HL-60 (cell line): ENCODE data around the gene FOXJ3.

Source experiments
- DNase-seq, 2 experiments: peaks; one replicate each; pipeline ENCODE4 v3.0.0-alpha.2; 2010 to 2020; ENCODE audit warnings: low read depth in 1 of 2, low spot score in 1 of 2
- H3K27ac ChIP-seq: fragments of 250-450 bp; sonication (Bioruptor Pico); replicated peaks from 2 replicates; pipeline ENCODE4 v1.5.1; 2020; ENCODE audit warnings: mild to moderate bottlenecking, moderate library complexity
- H3K27me3 ChIP-seq: fragments of 250-450 bp; sonication (Bioruptor Pico); 2 replicates; pipeline ENCODE4 v1.5.1; 2021; ENCODE audit warnings: mild to moderate bottlenecking, moderate library complexity; ENCODE audit not compliant: insufficient read depth, poor library complexity, severe bottlenecking
- H3K4me3 ChIP-seq: replicated peaks from 2 replicates; pipeline ENCODE4 v1.5.1; 2011; ENCODE audit warnings: mild to moderate bottlenecking, control low read depth, low read length; ENCODE audit not compliant: insufficient read depth
- GABPA ChIP-seq: IDR thresholded peaks from 2 replicates; pipeline ENCODE4 v1.6.1; 2012; ENCODE audit warnings: low read depth
- POLR2AphosphoS5 ChIP-seq: IDR thresholded peaks from 2 replicates; pipeline ENCODE4 v1.6.1; 2012; ENCODE audit warnings: low read depth
- SPI1 ChIP-seq: IDR thresholded peaks from 2 replicates; pipeline ENCODE4 v1.6.1; 2012; ENCODE audit warnings: low read depth, mild to moderate bottlenecking, borderline replicate concordance
- TF ChIP-seq, protein P1 (sequence below): IDR thresholded peaks from 2 replicates; pipeline ENCODE4 v1.6.1; 2012; ENCODE audit warnings: low read depth; ENCODE audit not compliant: insufficient replicate concordance
- TF ChIP-seq, protein P2 (sequence below): IDR thresholded peaks from one replicate; pipeline ENCODE4 v1.5.1; 2011; ENCODE audit warnings: low read length, control low read depth, inconsistent platforms; ENCODE audit not compliant: insufficient read depth

FOXJ3 gene

DNA sequence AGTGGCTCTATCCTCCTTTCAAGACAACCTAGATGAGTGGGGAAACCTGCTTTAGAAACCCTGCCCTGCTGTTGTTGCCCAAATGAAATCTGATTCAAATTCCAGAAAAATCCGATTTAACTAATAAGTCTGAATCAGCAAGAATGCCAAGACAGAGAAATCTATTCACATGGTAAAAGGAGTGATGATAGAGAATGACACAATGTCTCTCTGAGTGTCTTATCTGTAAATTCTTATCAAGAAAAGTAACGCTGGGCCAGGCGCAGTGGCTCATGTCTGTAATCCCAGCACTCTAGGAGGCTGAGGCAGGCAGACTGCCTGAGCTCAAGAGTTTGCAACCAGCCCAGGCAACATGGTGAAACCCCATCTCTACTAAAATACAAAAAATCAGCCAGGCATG, 156.8 kb downstream of the FOXJ3 start:
- H3K4me3 ChIP-seq: no peak overlapping the region
- TF ChIP-seq POLR2AphosphoS5 (no peak), SPI1 (no peak), GABPA (no peak)
- TF ChIP-seq, protein P1, sequence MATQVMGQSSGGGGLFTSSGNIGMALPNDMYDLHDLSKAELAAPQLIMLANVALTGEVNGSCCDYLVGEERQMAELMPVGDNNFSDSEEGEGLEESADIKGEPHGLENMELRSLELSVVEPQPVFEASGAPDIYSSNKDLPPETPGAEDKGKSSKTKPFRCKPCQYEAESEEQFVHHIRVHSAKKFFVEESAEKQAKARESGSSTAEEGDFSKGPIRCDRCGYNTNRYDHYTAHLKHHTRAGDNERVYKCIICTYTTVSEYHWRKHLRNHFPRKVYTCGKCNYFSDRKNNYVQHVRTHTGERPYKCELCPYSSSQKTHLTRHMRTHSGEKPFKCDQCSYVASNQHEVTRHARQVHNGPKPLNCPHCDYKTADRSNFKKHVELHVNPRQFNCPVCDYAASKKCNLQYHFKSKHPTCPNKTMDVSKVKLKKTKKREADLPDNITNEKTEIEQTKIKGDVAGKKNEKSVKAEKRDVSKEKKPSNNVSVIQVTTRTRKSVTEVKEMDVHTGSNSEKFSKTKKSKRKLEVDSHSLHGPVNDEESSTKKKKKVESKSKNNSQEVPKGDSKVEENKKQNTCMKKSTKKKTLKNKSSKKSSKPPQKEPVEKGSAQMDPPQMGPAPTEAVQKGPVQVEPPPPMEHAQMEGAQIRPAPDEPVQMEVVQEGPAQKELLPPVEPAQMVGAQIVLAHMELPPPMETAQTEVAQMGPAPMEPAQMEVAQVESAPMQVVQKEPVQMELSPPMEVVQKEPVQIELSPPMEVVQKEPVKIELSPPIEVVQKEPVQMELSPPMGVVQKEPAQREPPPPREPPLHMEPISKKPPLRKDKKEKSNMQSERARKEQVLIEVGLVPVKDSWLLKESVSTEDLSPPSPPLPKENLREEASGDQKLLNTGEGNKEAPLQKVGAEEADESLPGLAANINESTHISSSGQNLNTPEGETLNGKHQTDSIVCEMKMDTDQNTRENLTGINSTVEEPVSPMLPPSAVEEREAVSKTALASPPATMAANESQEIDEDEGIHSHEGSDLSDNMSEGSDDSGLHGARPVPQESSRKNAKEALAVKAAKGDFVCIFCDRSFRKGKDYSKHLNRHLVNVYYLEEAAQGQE: no peak
- TF ChIP-seq, protein P2, sequence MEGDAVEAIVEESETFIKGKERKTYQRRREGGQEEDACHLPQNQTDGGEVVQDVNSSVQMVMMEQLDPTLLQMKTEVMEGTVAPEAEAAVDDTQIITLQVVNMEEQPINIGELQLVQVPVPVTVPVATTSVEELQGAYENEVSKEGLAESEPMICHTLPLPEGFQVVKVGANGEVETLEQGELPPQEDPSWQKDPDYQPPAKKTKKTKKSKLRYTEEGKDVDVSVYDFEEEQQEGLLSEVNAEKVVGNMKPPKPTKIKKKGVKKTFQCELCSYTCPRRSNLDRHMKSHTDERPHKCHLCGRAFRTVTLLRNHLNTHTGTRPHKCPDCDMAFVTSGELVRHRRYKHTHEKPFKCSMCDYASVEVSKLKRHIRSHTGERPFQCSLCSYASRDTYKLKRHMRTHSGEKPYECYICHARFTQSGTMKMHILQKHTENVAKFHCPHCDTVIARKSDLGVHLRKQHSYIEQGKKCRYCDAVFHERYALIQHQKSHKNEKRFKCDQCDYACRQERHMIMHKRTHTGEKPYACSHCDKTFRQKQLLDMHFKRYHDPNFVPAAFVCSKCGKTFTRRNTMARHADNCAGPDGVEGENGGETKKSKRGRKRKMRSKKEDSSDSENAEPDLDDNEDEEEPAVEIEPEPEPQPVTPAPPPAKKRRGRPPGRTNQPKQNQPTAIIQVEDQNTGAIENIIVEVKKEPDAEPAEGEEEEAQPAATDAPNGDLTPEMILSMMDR: no peak
- no peak overlapping the region for H3K27ac ChIP-seq
- H3K27me3 ChIP-seq: no peaks in the 10 kb centered on the region
- DNase-seq: no peak

DNA sequence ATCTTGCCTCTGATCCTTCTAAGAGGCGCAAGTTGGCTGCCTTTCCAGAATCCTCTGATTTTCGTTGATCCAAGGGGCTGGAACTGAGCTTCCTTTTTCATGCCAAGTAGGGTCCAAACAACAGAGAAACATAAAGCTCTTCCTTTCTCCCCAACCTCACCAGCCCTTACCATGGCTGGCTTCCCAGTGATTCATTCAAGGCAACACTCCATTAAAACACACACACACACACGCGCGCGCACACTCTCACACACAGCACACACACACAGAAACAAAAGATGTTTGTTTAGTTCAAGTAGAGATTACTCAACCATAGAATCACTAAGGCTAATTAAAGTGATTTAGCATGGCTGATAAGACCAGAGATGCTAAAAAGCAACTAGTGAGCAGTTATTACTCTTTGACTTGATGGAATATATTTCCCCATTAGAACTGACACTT, 157.5 kb downstream of the FOXJ3 start:
- no peak for DNase-seq
- no peaks in the 10 kb centered on the region for H3K27me3 ChIP-seq
- no peak for TF ChIP-seq GABPA
- TF ChIP-seq, protein P2: no peak
- no peak for TF ChIP-seq SPI1
- no peak for TF ChIP-seq POLR2AphosphoS5
- TF ChIP-seq, protein P1: no peak
- no peak overlapping the region for H3K4me3 ChIP-seq
- H3K27ac ChIP-seq: no peak overlapping the region

DNA sequence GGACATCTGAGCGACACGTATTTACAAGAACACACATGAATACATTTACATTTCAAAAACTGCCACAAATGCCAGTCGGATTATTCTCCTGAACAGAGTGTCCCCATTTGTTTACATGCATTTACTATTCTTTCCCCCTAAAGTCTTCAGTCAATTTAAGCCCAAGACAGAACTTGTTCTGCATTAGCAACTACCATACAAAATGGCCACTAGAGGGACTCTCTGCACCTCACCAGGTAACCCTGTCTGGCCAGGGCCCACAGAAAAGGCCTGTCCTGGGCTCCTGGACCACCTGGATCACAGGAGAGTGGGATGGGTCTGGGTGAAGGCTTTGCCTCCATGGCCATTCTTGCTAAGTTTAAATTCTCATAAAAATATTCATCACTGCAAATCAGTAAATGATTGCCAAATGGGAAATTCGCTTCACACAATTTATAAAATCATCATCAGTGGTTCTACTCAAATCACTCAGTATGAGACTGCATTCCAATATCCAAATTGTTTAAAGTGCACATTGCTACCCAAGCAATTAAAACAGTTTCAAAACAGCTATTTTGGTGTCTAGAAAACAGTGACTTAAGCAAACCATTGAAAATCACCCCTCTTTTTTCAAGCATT, 158.0 kb downstream of the FOXJ3 start:
- Histone ChIP-seq H3K4me3 (no peak overlapping the region), H3K27ac (no peak overlapping the region), H3K27me3 (no peaks in the 10 kb centered on the region)
- DNase-seq: peak; percentile 20 to 34
- TF ChIP-seq, protein P1: no peak
- TF ChIP-seq GABPA (no peak), POLR2AphosphoS5 (no peak)
- TF ChIP-seq, protein P2: peak; percentile 53
